GM06990 (cell line): ENCODE results near the gene LUC7L.
"Not testable (repeated sequence)": the region's sequence is repeated elsewhere in the genome, so short reads cannot be mapped to it uniquely, and the experiment has no call there.

ENCODE experiments used
- DNase-seq: peaks from one replicate; pipeline ENCODE4 v3.0.0-alpha.2; 2011; ENCODE audit not compliant: insufficient read length; ENCODE audit errors: extremely low read depth
- H3K27me3 ChIP-seq: replicated peaks from 2 replicates; pipeline ENCODE4 v1.6.0; 2011; ENCODE audit warnings: low read length; ENCODE audit not compliant: control insufficient read depth, insufficient read depth
- H3K36me3 ChIP-seq: 2 replicates; pipeline ENCODE4 v1.5.1; 2011; ENCODE audit warnings: low read length; ENCODE audit not compliant: control insufficient read depth, insufficient read depth
- H3K4me3 ChIP-seq: replicated peaks from 2 replicates; pipeline ENCODE4 v1.5.1; 2011; ENCODE audit warnings: low read depth, mild to moderate bottlenecking, control low read depth, low read length
- CTCF ChIP-seq: IDR thresholded peaks from 2 replicates; pipeline ENCODE4 v1.5.1; 2011; ENCODE audit warnings: low read length, control low read depth, mild to moderate bottlenecking, inconsistent platforms; ENCODE audit not compliant: insufficient read depth, poor library complexity, severe bottlenecking

LUC7L gene

GRCh38 chr16:170788-171187 is 58.5 kb downstream of the LUC7L start:
- Histone ChIP-seq H3K4me3 (no peak overlapping the region), H3K27me3 (peaks cover 2% of the 10 kb centered on the region; the same call in 1 of the 2 replicates)
- no peak for DNase-seq

DNA sequence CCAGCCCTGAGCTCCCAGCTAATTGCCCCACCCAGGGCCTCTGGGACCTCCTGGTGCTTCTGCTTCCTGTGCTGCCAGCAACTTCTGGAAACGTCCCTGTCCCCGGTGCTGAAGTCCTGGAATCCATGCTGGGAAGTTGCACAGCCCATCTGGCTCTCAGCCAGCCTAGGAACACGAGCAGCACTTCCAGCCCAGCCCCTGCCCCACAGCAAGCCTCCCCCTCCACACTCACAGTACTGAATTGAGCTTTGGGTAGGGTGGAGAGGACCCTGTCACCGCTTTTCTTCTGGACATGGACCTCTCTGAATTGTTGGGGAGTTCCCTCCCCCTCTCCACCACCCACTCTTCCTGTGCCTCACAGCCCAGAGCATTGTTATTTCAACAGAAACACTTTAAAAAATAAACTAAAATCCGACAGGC is 59.2 kb downstream of the LUC7L start:
- not testable (repeated sequence) for H3K27me3 ChIP-seq, H3K36me3 ChIP-seq, DNase-seq, H3K4me3 ChIP-seq

More at GRCh38 chr16:170788-171187, 58.5 kb downstream of the LUC7L start:
- H3K36me3 ChIP-seq = no peaks in the 10 kb centered on the region
- no peak for TF ChIP-seq CTCF

GRCh38 chr16:169014-169413 is 60.2 kb downstream of the LUC7L start:
- Histone ChIP-seq H3K27me3 (peaks cover 2% of the 10 kb centered on the region; the same call in 1 of the 2 replicates), H3K36me3 (no peaks in the 10 kb centered on the region), H3K4me3 (no peak overlapping the region)
- no peak for TF ChIP-seq CTCF
- DNase-seq = no peak

- Histone ChIP-seq H3K36me3 (no peaks in the 10 kb centered on the region), H3K4me3 (no peak overlapping the region), H3K27me3 (peaks cover 2% of the 10 kb centered on the region; the same call in 1 of the 2 replicates)
- no peak for DNase-seq
- TF ChIP-seq CTCF = no peak
Observed at GRCh38 chr16:168424-168823, 60.8 kb downstream of the LUC7L start.

- DNase-seq = no peak
- H3K36me3 ChIP-seq = no peaks in the 10 kb centered on the region
- TF ChIP-seq CTCF = no peak
- peaks cover 2% of the 10 kb centered on the region; the same call in 1 of the 2 replicates for H3K27me3 ChIP-seq
- no peak overlapping the region for H3K4me3 ChIP-seq
Observed at GRCh38 chr16:167122-167690, 62.0 kb downstream of the LUC7L start.

DNA sequence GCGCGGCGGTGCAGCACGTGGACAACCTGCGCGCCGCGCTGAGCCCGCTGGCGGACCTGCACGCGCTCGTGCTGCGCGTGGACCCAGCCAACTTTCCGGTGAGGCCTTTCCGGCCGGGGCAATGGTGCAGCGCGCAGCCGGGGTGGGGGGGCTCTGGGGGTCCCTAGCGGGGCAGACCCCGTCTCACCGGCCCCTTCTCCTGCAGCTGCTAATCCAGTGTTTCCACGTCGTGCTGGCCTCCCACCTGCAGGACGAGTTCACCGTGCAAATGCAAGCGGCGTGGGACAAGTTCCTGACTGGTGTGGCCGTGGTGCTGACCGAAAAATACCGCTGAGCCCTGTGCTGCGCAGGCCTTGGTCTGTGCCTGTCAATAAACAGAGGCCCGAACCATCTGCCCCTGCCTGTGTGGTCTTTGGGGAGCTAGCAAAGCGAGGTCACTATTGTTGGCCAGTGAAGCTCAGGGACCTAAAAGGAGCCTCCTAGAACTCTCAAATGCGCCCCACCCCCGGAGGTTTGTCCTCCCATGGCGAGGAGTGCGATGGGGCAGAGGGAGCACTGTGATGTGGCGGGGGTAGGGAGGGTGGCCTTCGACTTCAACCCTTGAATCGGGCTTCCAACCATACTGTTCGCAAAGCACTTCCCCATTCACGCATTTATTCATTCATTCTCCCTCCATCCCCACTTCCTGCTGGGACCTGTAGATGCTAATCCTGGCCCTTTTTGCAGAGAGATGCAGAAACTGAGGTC is 62.7 kb downstream of the LUC7L start:
- DNase-seq = no peak
- H3K4me3 ChIP-seq = no peak overlapping the region
- TF ChIP-seq CTCF = no peak
- H3K27me3 ChIP-seq = peaks cover 2% of the 10 kb centered on the region; the same call in 1 of the 2 replicates
- no peaks in the 10 kb centered on the region for H3K36me3 ChIP-seq
